C4-2B (cell line): ENCODE results near the gene SSTR5.

Experiments used
- CTCF ChIP-seq: fragments of 450-650 bp; conservative IDR thresholded peaks from 2 replicates; pipeline ENCODE4 v1.5.1; 2017; ENCODE audit warnings: mild to moderate bottlenecking
- ZFX ChIP-seq: fragments of 450-650 bp; IDR thresholded peaks from 2 replicates; pipeline ENCODE4 v1.6.1; 2017

GRCh38 chr16:1029259-1029545 lies 43.3 kb upstream of the SSTR5 start:
- TF ChIP-seq CTCF (no peak), ZFX (no peak)
